K562 (cell line): ENCODE results near the gene PDE4A. TPM values are rescaled to one million over a fixed set of nuclear protein-coding genes. Genes with fewer than 3 reads are reported as not detected.

Experiments
- ATF1 ChIP-seq, 2 experiments: fragments of 450-650 bp in 1 of 2; IDR thresholded peaks; 2 replicates each; pipeline ENCODE4 v1.6.1; 2016; ENCODE audit warnings: missing compliant biosample characterization in 1 of 2, missing genetic modification characterization in 1 of 2
- CC2D1A ChIP-seq: fragments of 450-650 bp; IDR thresholded peaks from 2 replicates; pipeline ENCODE4 v1.6.1; 2017; ENCODE audit warnings: mild to moderate bottlenecking
- ELF2 ChIP-seq: fragments of 250-450 bp; sonication (Bioruptor Pico); IDR thresholded peaks from 2 replicates; pipeline ENCODE4 v1.5.0; 2021; ENCODE audit warnings: mild to moderate bottlenecking
- EP400 ChIP-seq: fragments of 450-650 bp; IDR thresholded peaks from 2 replicates; pipeline ENCODE4 v1.6.1; 2017; ENCODE audit warnings: antibody characterized with exemption, mild to moderate bottlenecking, moderate library complexity
- ETV1 ChIP-seq: fragments of 450-650 bp; conservative IDR thresholded peaks from 2 replicates; pipeline ENCODE4 v1.6.1; 2016; ENCODE audit warnings: missing genetic modification characterization, control low read depth, low read depth, missing compliant biosample characterization
- EZH2 ChIP-seq: IDR thresholded peaks from 2 replicates; pipeline ENCODE4 v1.6.1; 2012; ENCODE audit warnings: low read depth, mild to moderate bottlenecking, inconsistent platforms, low read length, borderline replicate concordance
- HSF4 ChIP-seq: fragments of 250-450 bp; sonication (Bioruptor Pico); IDR thresholded peaks from 2 replicates; pipeline ENCODE4 v2.1.2; 2022; ENCODE audit warnings: mild to moderate bottlenecking, moderate library complexity, borderline replicate concordance
- MAZ ChIP-seq, 2 experiments: fragments of 450-650 bp in 1 of 2; sonication (generic) in 1 of 2; formaldehyde crosslinking; IDR thresholded peaks in 1 of 2; conservative IDR thresholded peaks in 1 of 2; 2 replicates each; pipeline versions ENCODE4 v1.4.0 to v1.5.0; 2020; ENCODE audit warnings: mild to moderate bottlenecking in 1 of 2, missing genetic modification reagents in 1 of 2
- NCOA1 ChIP-seq: fragments of 450-650 bp; IDR thresholded peaks from 2 replicates; pipeline ENCODE4 v1.6.1; 2016; ENCODE audit warnings: low read depth
- PML ChIP-seq: IDR thresholded peaks from 2 replicates; pipeline ENCODE4 v1.6.1; 2012; ENCODE audit warnings: low read length, inconsistent platforms
- PURB ChIP-seq: sonication (generic); formaldehyde crosslinking; IDR thresholded peaks from 2 replicates; pipeline ENCODE4 v1.9.0; 2021; ENCODE audit warnings: low read depth, mild to moderate bottlenecking, missing genetic modification reagents
- RBM14 ChIP-seq: fragments of 200-400 bp; formaldehyde crosslinking; IDR thresholded peaks from 2 replicates; pipeline ENCODE4 v1.6.1; 2018; ENCODE audit warnings: low read depth, mild to moderate bottlenecking, low read length, moderate library complexity, borderline replicate concordance; ENCODE audit not compliant: insufficient read depth
- SPI1 ChIP-seq: IDR thresholded peaks from 2 replicates; pipeline ENCODE4 v1.6.1; 2011; ENCODE audit warnings: low read depth, low read length, control low read depth, borderline replicate concordance
- SREBF2 ChIP-seq: sonication (generic); formaldehyde crosslinking; IDR thresholded peaks from 2 replicates; pipeline ENCODE4 v1.4.0; 2020; ENCODE audit warnings: mild to moderate bottlenecking, missing genetic modification reagents
- ZBED1 ChIP-seq: IDR thresholded peaks from 2 replicates; pipeline ENCODE4 v1.6.1; 2014
- ZC3H11A ChIP-seq: IDR thresholded peaks from 2 replicates; pipeline ENCODE4 v1.6.1; 2012; ENCODE audit warnings: low read depth, low read length, improper control_type of control experiment
- ZNF253 ChIP-seq: fragments of 250-450 bp; sonication (Bioruptor Pico); conservative IDR thresholded peaks from 2 replicates; pipeline ENCODE4 v1.6.1; 2021; ENCODE audit warnings: mild to moderate bottlenecking
- ZNF561 ChIP-seq: fragments of 450-650 bp; formaldehyde crosslinking; conservative IDR thresholded peaks from 2 replicates; pipeline ENCODE4 v1.4.0; 2020; ENCODE audit warnings: mild to moderate bottlenecking, moderate library complexity
- polyA plus RNA-seq, 8 experiments: library from polyadenylated mRNA; depleted of rRNA in 4 of 8; stranded (reverse) in 5 of 8; unstranded in 3 of 8; fragments of >200 nt; fragmentation: Nextera tagmentation in 2 of 8; fragmentation: Illumina TruSeq in 1 of 8; extraction: Ambion mirVana in 2 of 8; extraction: Trizol in 1 of 8; gene quantifications; 2 replicates each; pipeline versions ENCODE4 v1.2.1 to v1.2.3, GENCODE V29; 2011 to 2014; ENCODE audit warnings: inconsistent platforms in 1 of 8, missing spikeins in 1 of 8
- total RNA-seq, 7 experiments: library from RNA; depleted of rRNA in 6 of 7; stranded (reverse); fragments of >200 nt in 6 of 7; fragmentation: Illumina TruSeq in 2 of 7; extraction: Trizol in 2 of 7; gene quantifications; 2 replicates each; pipeline versions ENCODE4 v1.2.1 to v1.2.3, GENCODE V29; 2011 to 2021; ENCODE audit warnings: low replicate concordance in 1 of 7
- TF ChIP-seq, protein P1 (sequence below): fragments of 450-650 bp; IDR thresholded peaks from 2 replicates; pipeline ENCODE4 v1.6.1; 2017; ENCODE audit warnings: antibody characterized with exemption
- TF ChIP-seq, protein P2 (sequence below): sonication (generic); formaldehyde crosslinking; IDR thresholded peaks from 2 replicates; pipeline ENCODE4 v1.8.0; 2023; ENCODE audit warnings: mild to moderate bottlenecking, missing genetic modification reagents
- TF ChIP-seq, protein P3 (sequence below), 2 experiments: IDR thresholded peaks; 2 replicates each; pipeline ENCODE4 v1.6.1; 2011; ENCODE audit warnings: borderline replicate concordance in 1 of 2, control low read depth in 1 of 2, low read depth in 1 of 2, low read length in 1 of 2, mild to moderate bottlenecking in 1 of 2, mixed read lengths in 1 of 2, moderate library complexity in 1 of 2; ENCODE audit not compliant: insufficient read depth in 1 of 2, insufficient read length in 1 of 2, poor library complexity in 1 of 2, severe bottlenecking in 1 of 2; ENCODE audit errors: extremely low read depth in 1 of 2

PDE4A gene
- total and polyA plus RNA-seq, 9 of the 15 experiments (the other 6 are each of a cell fraction or from before 2014, with no cell fraction given), result 0.66 to 26.9 (median 4.6) TPM

DNA sequence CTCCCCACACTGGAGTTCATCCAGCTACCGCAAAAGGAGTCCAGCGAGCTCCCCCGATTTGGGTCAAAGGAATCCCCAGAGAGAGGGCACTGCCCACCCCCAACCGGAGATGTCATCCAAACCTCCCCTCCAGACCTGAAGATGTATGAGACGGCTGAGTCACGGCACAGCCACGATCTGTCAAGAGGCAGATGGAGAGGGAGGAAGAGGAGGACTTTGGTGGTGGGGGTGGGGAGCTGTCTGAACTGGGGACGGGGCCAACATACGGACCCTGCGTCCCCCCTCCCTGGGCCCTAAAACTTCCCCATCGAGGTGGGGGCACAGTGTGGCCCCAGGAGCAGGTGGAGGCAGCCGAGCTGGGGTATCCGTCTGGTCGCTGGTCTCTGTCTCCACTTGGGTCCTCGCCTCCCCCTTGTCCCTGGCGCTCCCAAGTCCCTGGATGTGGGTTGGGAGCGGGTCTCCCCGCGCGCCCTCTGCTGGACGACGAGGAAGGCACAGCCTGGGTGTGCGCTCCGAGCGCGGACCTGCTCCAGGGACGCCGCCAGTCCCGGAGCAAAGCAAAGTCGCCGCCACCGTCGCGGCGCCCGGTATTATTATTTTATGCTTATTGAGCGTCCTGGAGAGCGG, 3.8 kb downstream of the PDE4A start (continued):
- TF ChIP-seq, protein P1, sequence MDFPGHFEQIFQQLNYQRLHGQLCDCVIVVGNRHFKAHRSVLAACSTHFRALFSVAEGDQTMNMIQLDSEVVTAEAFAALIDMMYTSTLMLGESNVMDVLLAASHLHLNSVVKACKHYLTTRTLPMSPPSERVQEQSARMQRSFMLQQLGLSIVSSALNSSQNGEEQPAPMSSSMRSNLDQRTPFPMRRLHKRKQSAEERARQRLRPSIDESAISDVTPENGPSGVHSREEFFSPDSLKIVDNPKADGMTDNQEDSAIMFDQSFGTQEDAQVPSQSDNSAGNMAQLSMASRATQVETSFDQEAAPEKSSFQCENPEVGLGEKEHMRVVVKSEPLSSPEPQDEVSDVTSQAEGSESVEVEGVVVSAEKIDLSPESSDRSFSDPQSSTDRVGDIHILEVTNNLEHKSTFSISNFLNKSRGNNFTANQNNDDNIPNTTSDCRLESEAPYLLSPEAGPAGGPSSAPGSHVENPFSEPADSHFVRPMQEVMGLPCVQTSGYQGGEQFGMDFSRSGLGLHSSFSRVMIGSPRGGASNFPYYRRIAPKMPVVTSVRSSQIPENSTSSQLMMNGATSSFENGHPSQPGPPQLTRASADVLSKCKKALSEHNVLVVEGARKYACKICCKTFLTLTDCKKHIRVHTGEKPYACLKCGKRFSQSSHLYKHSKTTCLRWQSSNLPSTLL, result peak; percentile 99
- TF ChIP-seq ELF2 (CRISPR knock-in tag), result no peak
- TF ChIP-seq HSF4 (CRISPR knock-in tag), result no peak
- no peak for TF ChIP-seq ETV1 (tag)
- TF ChIP-seq ZC3H11A, result no peak
- TF ChIP-seq EZH2, result no peak
- TF ChIP-seq SPI1, result peak; percentile 57; the same call in 1 of the 2 replicates
- TF ChIP-seq ZNF253, result no peak
- no peak for TF ChIP-seq ZNF561 (CRISPR knock-in tag)
- peak; percentile 69 to 88 for TF ChIP-seq MAZ (CRISPR knock-in tag; conservative IDR thresholded peaks at IDR 0.05 in 1 of 2, IDR thresholded peaks at IDR 0.05 in 1 of 2)
- TF ChIP-seq PML, result no peak
- no peak for TF ChIP-seq ATF1 (CRISPR knock-in tag; IDR thresholded peaks at IDR 0.05)
- TF ChIP-seq ATF1 (tag; IDR thresholded peaks at IDR 0.05), result peak; percentile 13; the same call in 1 of the 2 replicates
- TF ChIP-seq RBM14, result no peak
- TF ChIP-seq ZBED1, result no peak
- TF ChIP-seq SREBF2 (CRISPR knock-in tag), result no peak
- no peak for TF ChIP-seq PURB (CRISPR knock-in tag)
- TF ChIP-seq, protein P2, sequence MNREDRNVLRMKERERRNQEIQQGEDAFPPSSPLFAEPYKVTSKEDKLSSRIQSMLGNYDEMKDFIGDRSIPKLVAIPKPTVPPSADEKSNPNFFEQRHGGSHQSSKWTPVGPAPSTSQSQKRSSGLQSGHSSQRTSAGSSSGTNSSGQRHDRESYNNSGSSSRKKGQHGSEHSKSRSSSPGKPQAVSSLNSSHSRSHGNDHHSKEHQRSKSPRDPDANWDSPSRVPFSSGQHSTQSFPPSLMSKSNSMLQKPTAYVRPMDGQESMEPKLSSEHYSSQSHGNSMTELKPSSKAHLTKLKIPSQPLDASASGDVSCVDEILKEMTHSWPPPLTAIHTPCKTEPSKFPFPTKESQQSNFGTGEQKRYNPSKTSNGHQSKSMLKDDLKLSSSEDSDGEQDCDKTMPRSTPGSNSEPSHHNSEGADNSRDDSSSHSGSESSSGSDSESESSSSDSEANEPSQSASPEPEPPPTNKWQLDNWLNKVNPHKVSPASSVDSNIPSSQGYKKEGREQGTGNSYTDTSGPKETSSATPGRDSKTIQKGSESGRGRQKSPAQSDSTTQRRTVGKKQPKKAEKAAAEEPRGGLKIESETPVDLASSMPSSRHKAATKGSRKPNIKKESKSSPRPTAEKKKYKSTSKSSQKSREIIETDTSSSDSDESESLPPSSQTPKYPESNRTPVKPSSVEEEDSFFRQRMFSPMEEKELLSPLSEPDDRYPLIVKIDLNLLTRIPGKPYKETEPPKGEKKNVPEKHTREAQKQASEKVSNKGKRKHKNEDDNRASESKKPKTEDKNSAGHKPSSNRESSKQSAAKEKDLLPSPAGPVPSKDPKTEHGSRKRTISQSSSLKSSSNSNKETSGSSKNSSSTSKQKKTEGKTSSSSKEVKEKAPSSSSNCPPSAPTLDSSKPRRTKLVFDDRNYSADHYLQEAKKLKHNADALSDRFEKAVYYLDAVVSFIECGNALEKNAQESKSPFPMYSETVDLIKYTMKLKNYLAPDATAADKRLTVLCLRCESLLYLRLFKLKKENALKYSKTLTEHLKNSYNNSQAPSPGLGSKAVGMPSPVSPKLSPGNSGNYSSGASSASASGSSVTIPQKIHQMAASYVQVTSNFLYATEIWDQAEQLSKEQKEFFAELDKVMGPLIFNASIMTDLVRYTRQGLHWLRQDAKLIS (CRISPR knock-in tag), result no peak; the same call in 1 of the 2 replicates
- TF ChIP-seq NCOA1, result peak; percentile 26; the same call in 1 of the 2 replicates
- TF ChIP-seq, protein P3, sequence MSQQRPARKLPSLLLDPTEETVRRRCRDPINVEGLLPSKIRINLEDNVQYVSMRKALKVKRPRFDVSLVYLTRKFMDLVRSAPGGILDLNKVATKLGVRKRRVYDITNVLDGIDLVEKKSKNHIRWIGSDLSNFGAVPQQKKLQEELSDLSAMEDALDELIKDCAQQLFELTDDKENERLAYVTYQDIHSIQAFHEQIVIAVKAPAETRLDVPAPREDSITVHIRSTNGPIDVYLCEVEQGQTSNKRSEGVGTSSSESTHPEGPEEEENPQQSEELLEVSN (IDR thresholded peaks at IDR 0.05; ENCODE audit: borderline replicate concordance in 1 of 2, extremely low read depth in 1 of 2, insufficient read depth in 1 of 2, insufficient read length in 1 of 2, low read depth in 1 of 2, low read length in 1 of 2, poor library complexity in 1 of 2, severe bottlenecking in 1 of 2), result peak in 1 of 2 experiments; percentile 42
- TF ChIP-seq EP400, result peak; percentile 71
- peak; percentile 100 for TF ChIP-seq CC2D1A
